ENCODE measurements around the gene CPLANE2.
"Not testable (repeated sequence)": the region's sequence is repeated elsewhere in the genome, so short reads cannot be mapped to it uniquely, and the experiment has no call there.

The CPLANE2 gene

DNA sequence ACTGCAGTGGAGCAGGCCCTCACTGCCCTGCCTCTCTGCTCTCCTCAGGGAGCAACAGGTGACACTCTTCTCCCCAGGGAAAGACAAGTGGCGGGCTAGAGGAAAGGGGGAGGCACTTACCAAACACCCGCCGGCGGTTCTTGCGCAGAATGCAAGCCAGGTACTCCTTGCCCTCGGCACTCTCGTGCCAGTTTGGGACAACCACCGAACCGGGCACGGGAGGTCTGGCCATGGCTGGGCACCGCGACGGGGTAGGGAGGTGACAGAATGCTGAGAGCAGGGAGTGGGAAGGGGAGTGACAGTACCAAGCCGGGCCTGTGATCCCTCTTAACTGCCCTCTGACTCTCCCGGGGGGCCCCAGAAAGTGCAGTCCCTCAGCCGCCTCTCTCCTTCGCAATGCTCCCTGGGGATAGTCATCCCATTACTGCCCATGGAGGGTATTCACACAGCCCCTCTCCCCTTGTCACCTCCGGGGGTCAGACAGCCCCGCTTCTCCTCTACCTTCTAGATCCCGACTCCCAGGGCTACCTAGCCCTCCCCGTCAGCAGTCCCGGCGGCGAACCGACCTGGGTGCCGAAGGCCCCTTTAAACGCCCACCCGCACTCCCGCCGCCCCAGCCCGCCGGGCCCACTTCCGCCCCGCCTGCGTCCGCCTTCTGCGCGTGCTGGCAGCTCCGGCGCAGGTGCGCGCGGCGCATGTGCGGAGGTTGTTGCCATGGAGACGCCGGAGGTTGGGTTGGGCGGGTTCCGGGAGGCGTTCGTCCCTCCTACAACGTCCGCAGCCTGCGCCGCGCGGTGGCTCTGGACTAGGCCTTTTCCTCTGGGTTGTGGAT lies at the start of gene CPLANE2:
Gene CPLANE2, minus strand, starts transcription at position 673 of the 832 bp plus-strand sequence. Its CDS starts 441 bp downstream, at position 232.
- DNase-seq, result peak; percentile 95

DNA sequence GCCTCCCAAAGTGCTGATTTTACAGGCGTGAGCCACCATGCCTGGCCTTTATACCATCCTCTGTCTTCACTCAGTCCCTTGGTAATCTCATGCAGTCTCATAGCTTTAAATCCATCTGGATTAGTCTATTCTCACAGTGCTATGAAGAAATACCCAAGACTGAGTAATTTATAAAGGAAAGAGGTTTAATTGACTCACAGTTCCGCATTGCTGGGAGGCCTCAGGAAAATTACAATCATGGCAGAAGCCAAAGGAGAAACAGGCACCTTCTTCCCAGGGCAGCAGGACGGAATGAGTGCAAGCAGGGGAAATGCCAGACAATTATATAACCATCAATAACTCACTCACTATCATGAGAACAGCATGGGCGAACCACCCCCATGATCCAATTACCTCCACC lies 49.1 kb upstream of the CPLANE2 start:
- no peak for DNase-seq

GRCh38 chr1:16281765-16282164 lies 44.8 kb upstream of the CPLANE2 start:
- no peak for DNase-seq

GRCh38 chr1:16279186-16279585 lies 42.2 kb upstream of the CPLANE2 start:
- no peak for DNase-seq

- DNase-seq, result no peak
Observed at GRCh38 chr1:16276302-16277030, 39.5 kb upstream of the CPLANE2 start.

DNA sequence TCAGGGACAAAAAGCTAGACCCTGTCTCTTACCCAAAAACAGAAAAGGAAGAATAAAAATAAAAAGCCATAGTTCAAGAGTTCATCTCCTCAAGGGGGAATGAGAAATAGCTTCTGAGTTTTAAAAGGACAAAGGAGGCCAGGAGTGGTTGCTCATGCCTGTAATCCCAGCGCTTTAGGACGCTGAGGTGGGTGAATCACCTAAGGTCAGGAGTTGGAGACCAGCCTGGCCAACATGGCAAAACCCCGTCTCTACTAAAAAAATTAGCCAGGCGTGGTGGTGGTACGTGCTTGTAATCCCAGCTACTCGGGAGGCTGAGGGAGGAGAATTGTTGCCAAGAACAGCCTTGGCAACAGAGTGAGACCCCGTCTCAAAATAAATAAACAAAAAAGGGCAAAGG lies 38.6 kb upstream of the CPLANE2 start:
- DNase-seq, result no peak

GRCh38 chr1:16267690-16268180 lies 30.8 kb upstream of the CPLANE2 start:
- no peak for DNase-seq

- DNase-seq, result no peak
Observed at GRCh38 chr1:16266411-16267118, 29.6 kb upstream of the CPLANE2 start.

DNA sequence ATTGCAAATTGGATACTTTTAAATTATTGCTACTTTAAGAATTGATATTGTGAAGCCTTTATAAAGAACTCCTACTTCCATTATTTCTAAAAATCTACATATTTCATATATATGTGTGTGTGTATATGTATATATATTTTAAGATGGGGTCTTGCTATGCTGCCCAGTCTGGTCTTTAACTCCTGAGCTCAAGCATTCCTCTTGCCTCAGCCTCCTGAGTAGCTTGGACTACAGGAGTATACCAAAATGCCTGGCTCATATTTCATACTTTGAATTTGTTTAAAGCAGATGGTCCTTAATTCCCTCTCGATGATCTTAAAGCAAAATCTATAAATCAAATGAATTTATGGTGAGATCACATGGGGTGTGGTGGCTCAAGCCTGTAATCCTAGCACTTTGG lies 25.1 kb upstream of the CPLANE2 start:
- no peak for DNase-seq

GRCh38 chr1:16260814-16261213 lies 23.8 kb upstream of the CPLANE2 start:
- DNase-seq, result no peak

GRCh38 chr1:16258591-16259135 lies 21.7 kb upstream of the CPLANE2 start:
- DNase-seq, result no peak

DNA sequence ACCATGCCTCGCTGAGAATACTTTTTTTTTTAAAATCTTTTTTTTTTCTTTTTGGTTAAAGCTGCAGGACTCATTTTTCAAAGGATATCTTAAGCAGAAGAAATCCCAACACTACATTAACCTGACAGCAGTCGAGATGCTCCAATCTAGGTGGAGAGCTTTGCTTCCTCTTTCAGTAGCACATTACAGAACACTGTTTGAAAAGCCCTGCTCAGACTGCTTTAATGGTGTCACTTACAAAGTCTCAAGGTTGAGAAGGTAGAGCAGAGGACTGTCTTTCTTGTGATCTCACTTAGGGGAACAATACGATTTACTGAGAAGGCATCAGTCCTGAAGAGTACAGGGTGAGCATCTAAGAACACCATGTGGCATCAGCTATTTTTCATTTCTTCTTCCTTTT lies 21.0 kb upstream of the CPLANE2 start:
- DNase-seq, result no peak

- not testable (repeated sequence) for DNase-seq
Observed at GRCh38 chr1:16257556-16257955, 20.6 kb upstream of the CPLANE2 start.

- no peak for DNase-seq
Observed at GRCh38 chr1:16256478-16256877, 19.5 kb upstream of the CPLANE2 start.

DNA sequence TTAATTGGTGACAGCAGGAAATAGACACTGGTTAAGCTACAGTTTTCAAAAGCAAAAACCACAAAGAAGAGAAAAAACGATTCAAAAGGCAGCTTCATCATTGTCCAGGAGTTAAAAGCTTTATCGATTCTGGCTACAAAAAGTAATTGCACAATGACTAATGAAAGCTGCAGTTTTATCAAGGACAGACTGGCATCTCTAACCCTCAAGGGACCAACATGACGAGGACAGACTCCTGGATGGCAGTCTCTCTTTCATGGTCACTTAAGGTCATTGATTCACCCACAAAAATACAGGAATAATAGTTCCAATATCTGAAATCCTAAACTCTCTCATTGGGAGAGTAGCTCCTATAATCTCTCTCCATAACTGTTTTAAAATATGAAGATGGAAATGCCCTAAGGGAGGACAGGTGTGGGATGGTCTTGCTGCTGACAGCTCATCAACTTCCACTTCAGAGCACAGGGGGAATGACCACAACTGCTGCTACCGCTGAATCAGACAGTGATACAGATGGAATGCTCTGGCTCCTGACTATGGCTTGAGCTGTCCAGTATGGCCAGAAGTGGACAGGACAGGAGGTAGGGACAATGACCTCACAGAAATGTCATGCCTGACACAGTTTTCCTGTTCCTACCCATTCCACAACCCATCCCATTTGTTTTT lies 17.4 kb upstream of the CPLANE2 start:
- no peak for DNase-seq

DNA sequence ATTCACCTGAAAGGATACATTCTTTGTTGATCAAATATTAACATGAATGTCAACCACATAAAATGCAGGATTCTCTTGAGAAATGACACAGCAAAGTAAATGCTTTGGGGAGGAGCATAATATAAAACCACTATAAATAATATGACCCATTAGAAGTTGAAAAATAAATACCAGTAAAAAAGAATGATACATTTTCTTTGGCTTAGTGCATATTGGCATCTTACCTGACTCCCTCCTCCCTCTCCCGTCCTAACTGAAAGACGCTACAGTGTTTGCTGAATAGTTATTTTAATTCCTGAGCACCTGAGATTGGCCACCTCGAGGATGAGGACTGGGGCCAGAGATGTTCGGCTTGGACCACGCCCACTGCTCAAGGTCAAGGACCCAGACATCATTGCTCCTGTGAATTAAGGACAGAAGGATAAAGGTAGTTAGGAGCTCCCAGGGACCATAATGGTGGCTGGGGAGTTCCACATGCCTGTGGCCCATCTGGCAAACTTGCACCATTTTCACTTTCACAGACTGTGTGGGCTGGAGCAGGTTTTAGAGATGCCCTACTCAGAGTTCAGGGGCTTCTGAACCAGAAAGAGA lies 16.4 kb upstream of the CPLANE2 start:
- DNase-seq, result no peak

DNA sequence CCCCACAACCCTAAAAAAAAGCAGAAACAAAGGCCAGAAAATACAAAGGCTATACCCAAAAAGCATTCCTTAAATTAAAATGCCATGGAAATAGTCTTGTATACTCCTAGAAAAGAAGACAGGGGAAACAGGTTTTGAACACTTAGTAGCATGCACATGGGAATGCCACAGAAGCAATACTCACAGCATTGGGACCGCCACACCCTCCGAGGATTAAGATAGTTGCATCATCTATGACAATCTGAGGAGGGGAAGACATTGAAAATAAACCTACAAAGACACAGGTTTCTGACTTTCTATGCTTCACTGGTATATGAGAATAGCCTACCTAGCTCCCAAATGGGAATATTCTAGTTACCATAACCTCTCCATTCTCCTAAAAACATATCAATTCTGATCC lies 15.9 kb upstream of the CPLANE2 start:
- DNase-seq, result no peak

DNA sequence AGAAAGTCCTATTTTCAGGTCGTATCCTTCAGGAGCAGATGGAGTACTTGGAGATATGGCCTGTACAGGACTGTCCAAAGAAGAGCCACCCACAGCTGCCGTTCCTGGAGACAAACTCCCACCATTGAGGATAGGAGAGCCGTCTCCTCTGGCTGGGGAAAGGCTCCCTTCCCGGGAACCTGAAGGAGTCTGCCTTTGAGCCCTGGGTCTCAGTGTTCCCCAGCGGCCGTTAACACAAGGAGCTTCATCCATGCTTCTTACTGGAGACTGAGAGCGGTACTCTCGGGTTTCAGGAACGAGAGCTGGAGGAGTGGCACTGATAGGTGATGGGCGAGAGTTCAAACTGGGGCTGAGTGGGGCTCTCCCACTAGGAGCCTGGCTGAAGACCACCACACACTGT lies 14.4 kb upstream of the CPLANE2 start:
- no peak for DNase-seq

- no peak for DNase-seq
Observed at GRCh38 chr1:16250524-16251251, 13.7 kb upstream of the CPLANE2 start.

GRCh38 chr1:16249596-16250241 lies 12.7 kb upstream of the CPLANE2 start:
- no peak for DNase-seq

Measured in activated effector memory CD4-positive, alpha-beta T cell treated with Interleukin-2 at 50 U/mL for 16 hours (primary cell).